Activated T-cell treated with anti-CD3 and anti-CD28 coated beads, Interleukin-2, amount 50 U/mL, for 72 hours (primary cell): ENCODE data around the gene CAMK2G. TPM values are rescaled to one million over a fixed set of nuclear protein-coding genes. Genes with fewer than 3 reads are reported as not detected.

Experiments used
- ATAC-seq, 2 donors: fragments of 150-1000 bp; cut with Tn5 transposase; replicated peaks in 1 of 2; 2 replicates each; pipeline ENCODE4 v1.10.0; 2021; ENCODE audit warnings: moderate library complexity in 2 of 2, mild to moderate bottlenecking in 1 of 2
- DNase-seq, 2 donors: peaks; one replicate each; pipeline ENCODE4 v3.0.0; 2021 to 2022; ENCODE audit warnings: mixed read lengths in 1 of 2
- H3K27ac Mint-ChIP-seq: one replicate; pipeline ENCODE4 v1.8.0; 2022; ENCODE audit warnings: mild to moderate bottlenecking, moderate library complexity, mixed read lengths
- H3K27me3 Mint-ChIP-seq: one replicate; pipeline ENCODE4 v1.8.0; 2022; ENCODE audit warnings: low read depth, mixed read lengths
- H3K36me3 Mint-ChIP-seq, 2 donors: one replicate each; pipeline ENCODE4 v1.8.0; 2022; ENCODE audit warnings: mixed read lengths in 2 of 2, mild to moderate bottlenecking in 1 of 2; ENCODE audit not compliant: insufficient read depth in 2 of 2
- H3K4me1 Mint-ChIP-seq: one replicate; pipeline ENCODE4 v1.8.0; 2022; ENCODE audit warnings: low read depth, mixed read lengths
- H3K4me3 Mint-ChIP-seq, 2 donors: one replicate each; pipeline ENCODE4 v1.8.0; 2022; ENCODE audit warnings: mild to moderate bottlenecking in 2 of 2, mixed read lengths in 2 of 2, moderate library complexity in 2 of 2
- H3K9me3 Mint-ChIP-seq, 2 donors: one replicate each; pipeline ENCODE4 v1.8.0; 2022; ENCODE audit warnings: mixed read lengths in 2 of 2
- total RNA-seq, 2 donors: library from RNA; stranded (reverse); gene quantifications; one replicate each; pipeline ENCODE4 v1.2.3, GENCODE V29; 2022

The CAMK2G gene
- total RNA-seq, 2 donors from 2014 or later: 25.0 to 30.3 TPM

DNA sequence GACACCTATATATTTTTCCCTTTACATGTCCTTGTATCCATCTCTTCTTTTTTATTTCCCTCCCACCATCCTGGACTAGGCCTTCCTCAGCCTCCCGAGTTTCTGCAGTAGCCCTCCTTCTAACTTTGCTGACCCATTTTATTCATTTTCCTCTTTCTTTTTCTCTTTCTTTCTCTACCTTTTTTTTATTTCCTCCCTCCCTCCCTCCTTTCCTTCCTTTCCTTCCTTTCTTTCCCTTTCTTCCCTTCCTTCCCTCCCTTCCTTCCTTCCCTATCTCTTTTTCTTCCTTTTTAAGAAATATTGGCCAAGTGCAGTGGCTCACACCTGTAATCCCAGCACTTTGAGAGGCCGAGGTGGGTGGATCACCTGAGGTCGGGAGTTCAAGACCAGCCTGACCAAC is 9.7 kb upstream of the CAMK2G start:
- Mint-ChIP-seq H3K27me3 (peaks cover 6% of the 10 kb centered on the region), H3K27ac (no peak overlapping the region), H3K4me3 (no peak overlapping the region), H3K4me1 (peaks cover 25% of the 10 kb centered on the region), H3K36me3 (no peaks in the 10 kb centered on the region), H3K9me3 (no peaks in the 10 kb centered on the region)
- DNase-seq (no peak), ATAC-seq (no peak)

DNA sequence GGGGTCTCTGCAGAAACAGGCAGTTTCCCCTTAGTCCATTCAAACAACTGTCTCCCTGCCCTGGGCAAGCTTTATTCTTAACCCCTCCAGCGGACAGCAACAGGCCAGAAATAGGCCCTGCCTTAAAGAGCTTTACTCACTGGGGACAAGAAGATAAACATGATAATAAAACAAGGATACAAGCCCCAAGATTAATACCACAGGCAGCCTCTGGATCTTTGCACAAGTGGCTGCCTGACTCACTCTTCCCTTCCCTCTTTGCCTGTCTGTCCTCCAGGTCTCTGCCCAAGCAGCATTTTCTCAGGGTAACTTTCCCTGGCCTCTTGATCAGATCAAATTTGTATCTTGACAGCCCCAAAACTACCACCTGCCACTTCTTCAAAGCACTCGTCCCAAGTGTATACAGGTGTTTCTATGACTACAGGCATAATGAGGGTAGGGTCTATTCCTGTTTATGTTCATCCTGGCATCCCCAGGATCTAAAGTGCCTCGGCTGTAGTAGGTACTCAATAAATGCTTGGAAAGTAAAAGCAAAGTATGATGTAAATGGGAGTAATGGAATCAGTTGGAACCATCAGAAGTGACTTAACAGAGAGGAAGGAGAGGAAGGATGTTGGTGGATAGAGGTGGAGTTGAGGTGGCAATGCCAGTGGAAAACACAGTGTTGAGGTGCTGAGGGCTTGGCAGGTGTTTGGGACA is 7.0 kb upstream of the CAMK2G start:
- no peak for DNase-seq
- Mint-ChIP-seq H3K4me3 (no peak overlapping the region), H3K9me3 (no peaks in the 10 kb centered on the region), H3K36me3 (no peaks in the 10 kb centered on the region), H3K27ac (no peak overlapping the region), H3K4me1 (peaks cover 42% of the 10 kb centered on the region), H3K27me3 (no peaks in the 10 kb centered on the region)
- ATAC-seq: no peak

DNA sequence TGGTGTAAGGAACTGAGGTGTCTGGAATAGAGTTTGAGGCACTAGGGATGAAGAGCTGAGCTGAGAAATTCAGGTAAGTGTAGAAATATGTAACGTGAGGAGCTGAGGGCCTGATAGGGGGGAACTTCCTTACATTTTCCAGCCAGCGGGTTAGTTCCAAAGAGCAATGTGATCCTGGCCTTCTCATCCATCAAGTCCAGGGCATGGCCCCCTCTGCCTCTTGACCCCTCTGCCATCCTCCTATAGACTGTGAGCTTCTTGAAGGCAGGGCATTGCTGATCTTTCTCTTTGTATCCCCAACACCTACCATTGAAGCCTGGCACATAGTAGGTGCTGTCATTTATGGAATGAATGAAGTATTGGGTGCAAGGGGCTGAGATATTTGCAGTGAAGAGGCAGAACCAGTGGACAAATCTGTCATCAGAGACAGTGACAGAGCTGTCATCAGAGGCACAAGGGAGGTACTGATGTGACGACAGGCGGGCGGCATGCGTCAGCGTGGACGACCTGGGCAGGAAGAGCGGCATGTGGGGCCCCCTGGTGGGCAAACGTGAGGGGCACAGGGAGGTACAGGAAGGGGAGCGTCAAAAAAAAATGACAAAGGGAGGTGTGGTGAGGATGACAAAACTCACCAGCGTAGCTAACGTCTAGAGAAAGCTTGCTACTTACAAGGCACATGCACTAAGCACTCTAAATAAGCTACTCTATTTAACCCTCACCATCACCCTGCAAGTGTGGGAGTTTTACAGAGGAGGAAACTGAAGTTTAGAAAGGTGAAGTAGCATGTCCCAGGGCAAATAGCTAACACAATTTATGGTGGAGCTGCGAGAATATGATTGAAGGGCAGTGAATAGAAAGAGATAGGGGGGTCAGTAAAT is 5.2 kb upstream of the CAMK2G start:
- H3K4me3 Mint-ChIP-seq: peak overlapping the region in 1 of 2 donors; percentile 22
- peaks cover 50% of the 10 kb centered on the region for H3K4me1 Mint-ChIP-seq
- ATAC-seq (peak; percentile 94 to 97), DNase-seq (peak; percentile 94 to 96)
- no peaks in the 10 kb centered on the region for H3K36me3 Mint-ChIP-seq
- no peaks in the 10 kb centered on the region for H3K9me3 Mint-ChIP-seq
- H3K27ac Mint-ChIP-seq: no peak overlapping the region
- no peaks in the 10 kb centered on the region for H3K27me3 Mint-ChIP-seq

DNA sequence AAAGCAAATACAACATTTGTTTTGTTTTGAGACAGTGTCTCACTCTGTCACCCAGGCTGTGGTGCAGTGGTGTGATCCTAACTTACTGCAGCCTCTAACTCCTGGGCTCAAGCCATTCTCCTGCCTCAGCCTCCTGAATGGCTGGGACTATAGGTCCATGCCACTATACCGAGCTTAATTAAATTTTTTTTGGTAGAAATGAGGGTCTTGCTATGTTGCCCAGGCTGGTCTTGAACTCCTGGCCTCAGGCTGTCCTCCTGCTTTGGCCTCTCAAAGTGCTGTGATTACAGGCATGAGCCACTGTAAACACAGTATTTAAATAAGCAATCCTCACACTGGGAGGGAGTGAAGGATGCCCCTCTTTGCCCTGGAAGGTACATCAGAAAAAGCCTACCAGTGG is 4.0 kb upstream of the CAMK2G start:
- no peaks in the 10 kb centered on the region for H3K36me3 Mint-ChIP-seq
- DNase-seq (no peak), ATAC-seq (no peak)
- no peaks in the 10 kb centered on the region for H3K27me3 Mint-ChIP-seq
- H3K4me1 Mint-ChIP-seq: peaks cover 50% of the 10 kb centered on the region
- H3K27ac Mint-ChIP-seq: no peak overlapping the region
- no peak overlapping the region for H3K4me3 Mint-ChIP-seq
- no peaks in the 10 kb centered on the region for H3K9me3 Mint-ChIP-seq

DNA sequence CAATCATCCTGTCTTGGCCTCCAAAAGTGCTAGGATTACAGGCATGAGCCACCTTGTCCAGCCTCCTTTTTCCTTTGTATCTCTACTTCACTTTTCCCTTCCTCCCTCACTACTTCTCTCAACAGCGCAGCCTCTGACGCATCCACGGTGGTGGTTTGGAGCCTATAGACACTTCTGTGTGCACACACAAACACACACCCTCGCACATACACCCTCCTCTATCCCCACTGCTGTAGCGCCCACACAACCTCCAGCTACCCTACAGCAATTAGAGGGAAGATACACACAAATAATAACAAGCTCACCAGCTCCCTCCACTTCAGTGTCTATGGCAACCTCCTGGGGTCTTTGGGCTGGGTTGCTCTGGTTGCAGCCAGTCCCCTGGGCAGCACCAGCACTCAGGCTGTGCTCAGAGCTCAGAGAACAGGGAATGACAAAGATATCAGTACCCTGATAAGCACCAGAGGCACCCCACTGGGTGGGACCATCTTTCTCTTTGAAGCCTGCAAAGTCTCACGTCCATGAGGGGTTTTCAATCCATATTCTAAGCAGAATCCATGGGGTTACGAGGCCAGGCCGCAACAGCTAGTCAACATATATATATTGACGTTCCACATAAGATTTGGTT is 3.3 kb upstream of the CAMK2G start:
- H3K4me3 Mint-ChIP-seq: no peak overlapping the region
- peaks cover 57% of the 10 kb centered on the region for H3K4me1 Mint-ChIP-seq

DNA sequence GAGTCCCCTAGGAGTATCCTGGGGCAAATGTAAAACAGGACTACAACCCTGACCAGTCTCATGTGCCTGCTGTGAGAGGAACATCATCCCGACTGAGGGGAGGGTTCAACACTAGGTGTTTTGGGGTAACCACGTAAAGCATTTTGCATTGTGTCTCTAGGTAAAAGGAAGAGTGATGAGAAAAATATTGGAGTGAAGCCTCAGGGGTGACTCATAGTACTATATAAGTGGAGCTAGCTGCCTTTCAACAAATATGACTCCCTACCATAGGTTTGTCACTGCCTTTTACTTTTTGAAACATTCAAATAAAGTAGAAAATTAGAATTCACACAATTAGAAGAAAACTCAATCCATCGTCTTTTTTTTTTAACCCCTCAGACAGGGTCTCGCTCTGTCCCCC is 2.6 kb upstream of the CAMK2G start:
- Mint-ChIP-seq H3K36me3 (no peaks in the 10 kb centered on the region), H3K9me3 (no peaks in the 10 kb centered on the region), H3K27me3 (no peaks in the 10 kb centered on the region), H3K27ac (no peak overlapping the region), H3K4me3 (no peak overlapping the region), H3K4me1 (peaks cover 64% of the 10 kb centered on the region)
- ATAC-seq (no peak), DNase-seq (no peak)

More for the DNA sequence above, 3.3 kb upstream of the CAMK2G start:
- Mint-ChIP-seq H3K27me3 (no peaks in the 10 kb centered on the region), H3K27ac (no peak overlapping the region), H3K9me3 (no peaks in the 10 kb centered on the region), H3K36me3 (no peaks in the 10 kb centered on the region)
- ATAC-seq (no peak), DNase-seq (no peak)

DNA sequence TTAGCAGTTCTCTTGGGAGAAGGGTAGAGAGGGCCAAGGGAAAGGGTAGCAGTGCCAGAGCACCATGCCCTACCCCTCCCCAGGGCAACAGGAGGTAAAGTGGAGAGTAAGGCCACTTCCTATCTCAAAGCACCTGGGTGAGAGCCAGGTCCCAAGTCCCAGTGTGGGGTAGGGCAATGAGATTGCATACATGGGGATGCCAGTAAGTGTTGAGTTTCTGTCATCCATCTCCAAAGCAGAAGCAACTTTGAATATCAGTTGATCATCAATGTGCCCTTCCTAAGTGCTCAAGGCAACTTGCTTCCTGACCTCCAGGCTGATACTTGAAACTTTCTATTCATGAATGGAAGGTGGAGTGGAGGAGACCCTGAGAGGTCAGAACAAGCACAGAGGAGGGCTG is 2.2 kb upstream of the CAMK2G start:
- H3K4me1 Mint-ChIP-seq: peaks cover 68% of the 10 kb centered on the region
- H3K9me3 Mint-ChIP-seq: no peaks in the 10 kb centered on the region
- H3K4me3 Mint-ChIP-seq: peak overlapping the region in 1 of 2 donors; percentile 8
- no peaks in the 10 kb centered on the region for H3K27me3 Mint-ChIP-seq
- no peaks in the 10 kb centered on the region for H3K36me3 Mint-ChIP-seq
- DNase-seq (no peak), ATAC-seq (no peak)
- H3K27ac Mint-ChIP-seq: no peak overlapping the region

DNA sequence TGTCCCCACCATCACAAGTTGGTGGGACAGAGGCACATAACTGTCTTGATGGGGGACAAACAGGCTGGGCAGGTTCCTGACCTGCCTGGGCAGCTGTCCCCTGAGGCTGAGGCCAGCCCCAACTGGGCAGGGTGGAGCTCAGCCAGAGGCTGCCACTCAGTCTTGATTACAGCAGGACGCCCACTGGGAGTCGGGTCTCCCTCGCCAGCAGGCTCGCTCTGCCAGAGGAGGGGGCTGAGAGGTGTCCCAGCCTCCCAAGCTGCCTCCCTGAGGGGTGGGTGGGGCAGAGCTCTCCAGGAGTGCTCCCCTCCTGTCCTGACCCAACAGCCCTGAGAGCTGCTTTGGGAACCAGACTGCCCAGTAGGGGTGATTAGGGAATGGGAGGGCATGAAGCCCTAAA is 1.8 kb upstream of the CAMK2G start:
- no peaks in the 10 kb centered on the region for H3K27me3 Mint-ChIP-seq
- H3K4me3 Mint-ChIP-seq: peak overlapping the region in 1 of 2 donors; percentile 8
- H3K9me3 Mint-ChIP-seq: no peaks in the 10 kb centered on the region
- H3K4me1 Mint-ChIP-seq: peaks cover 72% of the 10 kb centered on the region
- ATAC-seq (no peak), DNase-seq (no peak)
- no peak overlapping the region for H3K27ac Mint-ChIP-seq
- no peaks in the 10 kb centered on the region for H3K36me3 Mint-ChIP-seq

DNA sequence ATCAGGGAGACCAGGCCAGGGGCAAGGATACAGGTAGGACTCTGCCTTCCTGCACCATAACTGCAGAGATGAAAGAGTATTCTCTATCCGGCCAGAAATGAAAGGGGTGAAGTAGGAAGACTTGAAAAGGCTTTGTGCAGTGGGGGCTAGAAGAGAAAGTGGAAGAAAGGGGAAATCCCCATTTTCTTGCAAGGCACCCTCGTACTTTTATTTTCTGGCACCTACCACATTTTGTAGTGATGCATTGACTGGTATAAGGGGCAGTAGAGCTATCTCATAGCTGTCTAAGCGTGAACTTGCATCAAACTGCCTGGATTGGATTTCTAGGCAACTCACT is 752 bp upstream of the CAMK2G start:
- no peaks in the 10 kb centered on the region for H3K27me3 Mint-ChIP-seq
- H3K4me1 Mint-ChIP-seq: peaks cover 79% of the 10 kb centered on the region
- ATAC-seq (peak; percentile 25 to 53), DNase-seq (peak; percentile 42 to 45)
- H3K36me3 Mint-ChIP-seq: peaks cover 0 to 3% of the 10 kb centered on the region in 2 donors
- peak overlapping the region; percentile 93 for H3K4me3 Mint-ChIP-seq
- no peaks in the 10 kb centered on the region for H3K9me3 Mint-ChIP-seq
- H3K27ac Mint-ChIP-seq: peak overlapping the region; percentile 41

DNA sequence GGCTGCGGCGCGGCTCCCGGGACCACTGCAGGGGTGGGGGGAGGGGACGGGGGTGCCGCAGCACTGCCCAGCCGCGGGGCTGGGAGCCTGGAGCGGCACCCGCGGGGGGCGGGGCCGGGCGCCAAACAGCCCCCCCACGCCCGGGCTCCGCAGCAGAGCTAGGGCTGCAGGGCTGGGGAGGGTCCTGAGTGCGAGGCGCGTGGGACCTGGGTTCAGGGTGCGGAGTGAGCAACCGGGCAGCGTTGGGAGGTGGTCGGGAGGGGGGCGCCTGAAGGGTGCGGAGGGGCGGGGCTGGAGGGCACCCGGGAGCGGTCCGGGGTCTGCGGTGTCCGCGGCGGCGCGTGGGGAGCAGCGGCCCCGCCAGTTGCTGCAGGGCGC is 528 bp downstream of the CAMK2G start:
- ATAC-seq (peak; percentile 1 to 12), DNase-seq (no peak)
- peaks cover 0 to 3% of the 10 kb centered on the region in 2 donors for H3K36me3 Mint-ChIP-seq
- H3K27me3 Mint-ChIP-seq: no peaks in the 10 kb centered on the region
- H3K27ac Mint-ChIP-seq: no peak overlapping the region
- peak overlapping the region in 1 of 2 donors; percentile 78 for H3K4me3 Mint-ChIP-seq
- peaks cover 70% of the 10 kb centered on the region for H3K4me1 Mint-ChIP-seq
- H3K9me3 Mint-ChIP-seq: no peaks in the 10 kb centered on the region

DNA sequence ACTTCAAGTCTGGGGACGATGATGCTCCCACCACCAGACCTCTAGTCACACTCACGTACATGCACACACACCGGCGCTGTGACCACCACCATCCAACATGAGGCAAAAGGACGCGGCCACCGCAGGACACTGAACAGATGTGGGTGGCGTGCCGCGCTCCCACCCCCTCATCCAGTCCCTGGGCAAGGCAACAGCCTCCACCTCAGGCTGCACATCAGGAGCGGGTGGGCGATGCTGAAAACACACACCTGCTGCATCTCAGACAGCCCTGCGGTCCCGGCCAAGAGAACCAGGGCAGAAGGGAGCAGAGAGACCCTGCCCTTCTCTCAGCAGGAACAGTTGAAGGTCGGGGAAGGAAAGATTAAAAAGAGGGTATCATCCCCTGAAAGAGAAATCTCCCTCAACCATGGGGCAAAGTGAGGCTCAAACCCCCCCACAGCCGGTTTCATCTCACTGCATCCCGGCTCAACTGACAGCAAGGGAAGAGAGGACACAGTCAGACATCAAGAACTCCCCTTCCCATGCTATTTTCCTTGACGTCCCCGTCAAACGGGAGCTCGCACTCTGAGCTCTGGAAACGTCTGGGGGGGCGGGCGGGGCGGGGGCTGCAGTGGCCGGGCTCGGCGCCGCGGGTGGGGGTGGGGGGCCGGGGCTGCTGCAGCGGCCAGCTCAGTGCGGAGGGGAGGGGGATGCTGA is 1.1 kb downstream of the CAMK2G start:
- no peaks in the 10 kb centered on the region for H3K27me3 Mint-ChIP-seq
- H3K4me1 Mint-ChIP-seq: peaks cover 73% of the 10 kb centered on the region
- peak overlapping the region; percentile 82 to 83 for H3K4me3 Mint-ChIP-seq
- H3K27ac Mint-ChIP-seq: no peak overlapping the region
- ATAC-seq (no peak), DNase-seq (no peak)
- peaks cover 0 to 3% of the 10 kb centered on the region in 2 donors for H3K36me3 Mint-ChIP-seq
- H3K9me3 Mint-ChIP-seq: no peaks in the 10 kb centered on the region

DNA sequence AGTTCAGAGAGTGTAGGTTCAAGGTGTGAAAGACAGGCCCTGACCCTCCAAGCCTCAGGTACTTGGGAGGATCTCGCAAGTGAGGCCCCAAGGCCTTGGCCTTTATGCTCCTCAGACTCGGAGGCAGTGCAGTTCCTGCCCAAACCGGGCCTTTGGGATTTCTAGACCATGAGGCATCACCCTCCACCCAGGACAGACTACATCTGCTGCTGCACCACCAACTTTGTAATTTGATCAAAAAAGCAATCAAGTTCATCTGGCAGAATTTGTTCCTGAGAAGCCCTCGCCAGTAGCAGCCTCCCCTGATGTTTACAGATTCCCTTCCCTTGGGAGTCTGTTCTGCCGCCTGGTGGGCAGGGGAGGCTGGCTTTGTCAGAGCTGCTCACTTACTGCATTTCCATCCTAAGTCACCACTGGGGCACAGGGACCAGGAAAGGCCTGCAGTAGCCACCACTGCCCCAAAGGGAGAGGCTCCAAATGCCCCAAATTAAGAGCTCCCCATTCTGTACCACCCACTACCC is 2.1 kb downstream of the CAMK2G start:
- Mint-ChIP-seq H3K9me3 (no peaks in the 10 kb centered on the region), H3K27me3 (no peaks in the 10 kb centered on the region), H3K4me3 (peak overlapping the region; percentile 82 to 83), H3K4me1 (peaks cover 65% of the 10 kb centered on the region), H3K36me3 (peaks cover 0 to 3% of the 10 kb centered on the region in 2 donors), H3K27ac (no peak overlapping the region)
- ATAC-seq: no peak
- DNase-seq: no peak
